ENCODE data around the gene CPSF4L.

The CPSF4L gene

DNA sequence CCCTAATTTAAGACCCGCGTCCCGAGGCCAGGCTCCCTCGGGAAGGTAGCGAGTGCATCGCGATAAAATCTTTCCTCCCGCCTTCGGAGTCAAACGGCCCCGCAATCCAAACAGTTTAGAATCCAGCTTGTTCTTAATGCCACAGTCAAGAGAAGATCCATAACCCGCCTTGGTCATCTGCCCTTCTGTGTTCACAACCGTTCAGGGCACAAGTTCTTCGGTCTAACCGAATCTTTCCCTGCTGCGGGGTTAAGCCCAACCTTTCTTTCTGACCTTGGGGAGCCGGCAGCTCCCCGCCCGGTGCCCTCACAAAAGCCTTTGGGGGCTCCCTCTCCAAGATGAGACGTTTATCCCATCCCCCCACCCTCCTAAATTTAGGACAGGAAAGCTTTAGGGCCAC, 30.3 kb downstream of the CPSF4L start:
- no peak for DNase-seq

- no peak for DNase-seq
Measured at GRCh38 chr17:73230088-73230487, 31.6 kb downstream of the CPSF4L start.

- no peak for DNase-seq
Measured at GRCh38 chr17:73228748-73229236, 32.9 kb downstream of the CPSF4L start.

GRCh38 chr17:73227944-73228343, 33.7 kb downstream of the CPSF4L start:
- DNase-seq = no peak

DNA sequence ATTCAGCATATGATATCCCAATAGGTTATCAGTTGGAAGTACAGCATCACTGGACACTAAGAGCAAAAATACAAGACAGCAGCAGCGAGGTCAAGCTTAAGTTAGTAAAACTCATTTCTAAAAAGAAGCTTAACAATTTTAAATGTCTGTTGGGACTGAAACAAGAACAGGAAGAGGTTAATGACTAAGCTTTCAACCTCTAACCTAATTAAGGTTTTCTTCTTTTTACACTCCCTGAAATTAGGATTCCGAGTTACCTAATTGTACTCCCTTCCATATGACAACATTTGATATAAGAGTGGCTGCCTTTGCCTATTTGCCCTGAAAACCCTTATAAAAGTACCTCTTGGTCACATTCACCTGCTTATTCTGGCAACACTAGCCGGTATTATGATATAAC, 34.3 kb downstream of the CPSF4L start:
- DNase-seq = no peak

GRCh38 chr17:73226556-73227172, 35.0 kb downstream of the CPSF4L start:
- DNase-seq = no peak

- no peak for DNase-seq
Measured at GRCh38 chr17:73224663-73225305, 36.9 kb downstream of the CPSF4L start.

- DNase-seq = no peak
Measured at GRCh38 chr17:73224237-73224636, 37.4 kb downstream of the CPSF4L start.

DNA sequence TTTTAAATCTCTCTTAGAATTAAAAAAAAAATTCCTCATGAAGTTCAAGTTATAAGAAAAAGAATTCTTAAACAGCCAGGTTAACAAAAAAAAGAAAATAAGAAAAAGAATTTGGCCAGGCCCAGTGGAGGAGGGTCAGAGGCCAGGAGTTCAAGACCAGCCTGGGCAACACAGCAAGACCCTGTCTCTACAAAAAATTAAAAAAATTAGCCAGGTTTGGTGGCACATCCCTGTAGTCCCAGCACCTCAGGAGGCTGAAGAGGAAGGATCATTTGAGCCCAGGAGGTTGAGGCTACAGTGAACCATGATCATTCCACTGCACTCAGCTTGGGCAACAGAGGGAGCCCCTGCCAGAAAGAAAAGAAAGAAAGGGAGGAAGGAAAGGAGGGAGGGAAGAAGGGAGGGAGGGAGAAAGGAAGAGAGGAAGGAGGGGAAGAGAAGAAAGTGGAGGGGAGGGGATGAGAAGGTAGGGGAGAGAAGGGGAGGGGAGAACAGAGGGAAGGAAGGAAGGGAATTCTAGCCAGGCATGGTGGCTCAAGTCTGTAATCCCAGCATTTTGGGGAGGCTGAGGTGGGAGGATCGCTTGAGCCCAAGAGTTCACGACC, 38.0 kb downstream of the CPSF4L start:
- no peak for DNase-seq

GRCh38 chr17:73215447-73215846, 46.2 kb downstream of the CPSF4L start:
- no peak for DNase-seq

DNA sequence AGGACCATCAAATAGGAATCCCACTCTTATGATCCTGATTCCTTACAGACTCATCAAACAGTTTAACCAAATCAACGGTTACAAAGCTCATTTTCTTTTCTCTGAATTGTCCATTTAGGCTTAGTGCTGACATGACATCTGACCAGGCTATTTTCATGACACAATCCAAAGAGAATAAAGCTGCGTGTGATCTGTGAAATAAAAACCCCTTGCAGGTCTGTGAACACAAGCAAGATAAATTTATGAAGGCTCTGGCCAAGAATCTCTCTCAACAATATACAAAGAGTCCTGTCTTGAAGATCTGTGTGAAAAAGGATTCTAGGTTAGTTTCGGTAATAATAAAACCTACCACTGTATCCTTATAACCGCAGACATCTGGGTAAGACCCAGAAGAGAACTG, 46.8 kb downstream of the CPSF4L start:
- no peak for DNase-seq

GRCh38 chr17:73214008-73214407, 47.7 kb downstream of the CPSF4L start:
- no peak for DNase-seq

GRCh38 chr17:73211745-73212144, 49.9 kb downstream of the CPSF4L start:
- DNase-seq = no peak

DNA sequence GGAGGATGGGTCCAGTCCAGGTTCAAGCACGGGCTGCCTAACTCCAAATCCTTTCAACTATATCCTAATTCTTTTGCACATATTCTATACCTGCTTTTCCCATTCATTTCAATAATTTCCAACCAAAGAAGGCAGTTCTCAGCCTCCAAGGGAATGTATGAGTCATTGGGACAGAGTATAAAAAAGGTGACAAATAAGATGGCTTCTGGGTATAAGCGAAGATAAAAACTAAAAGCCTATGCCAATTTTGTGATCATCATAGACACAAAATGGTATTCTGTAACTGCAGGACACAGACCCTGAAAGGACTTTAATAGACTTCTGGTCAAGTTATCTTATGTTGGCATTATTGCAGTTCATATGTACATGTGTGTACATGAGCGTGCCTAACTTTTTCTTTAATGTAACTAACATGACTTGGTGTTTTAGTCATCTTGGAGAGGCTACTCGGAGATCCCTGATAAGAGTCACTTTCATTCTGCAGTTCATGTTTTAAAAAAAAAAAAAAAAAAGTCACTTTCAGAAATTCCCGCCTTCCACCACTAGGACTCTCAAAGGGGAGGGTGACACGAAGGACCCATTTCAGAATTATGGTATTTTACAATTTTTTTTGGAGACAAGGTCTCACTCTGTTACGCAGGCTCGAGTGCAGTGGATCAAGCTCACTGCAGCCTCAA, 51.5 kb downstream of the CPSF4L start:
- DNase-seq = no peak

DNA sequence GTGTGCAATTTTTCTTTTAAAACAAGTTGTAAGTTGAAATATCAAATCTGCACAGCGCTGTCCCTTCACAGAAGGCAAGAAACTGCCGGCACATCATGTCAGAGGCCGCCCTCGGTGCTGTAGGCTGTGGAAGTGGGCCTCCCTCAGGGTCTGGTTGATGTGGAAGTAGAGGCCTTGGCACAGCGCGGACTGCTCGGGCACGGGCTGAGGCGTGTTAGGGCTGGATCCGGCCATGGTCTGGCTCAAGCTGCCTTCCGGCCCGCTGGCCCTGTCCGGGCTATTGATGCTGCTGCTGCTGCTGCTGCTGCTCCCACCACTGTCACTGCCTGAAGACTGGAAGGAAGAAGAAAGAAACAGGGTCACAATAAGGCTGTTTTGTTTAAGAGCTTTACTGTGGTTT, 52.2 kb downstream of the CPSF4L start:
- DNase-seq = no peak

GRCh38 chr17:73208139-73208827, 53.4 kb downstream of the CPSF4L start:
- DNase-seq = no peak

- DNase-seq = no peak
Measured at GRCh38 chr17:73205459-73205961, 56.2 kb downstream of the CPSF4L start.

DNA sequence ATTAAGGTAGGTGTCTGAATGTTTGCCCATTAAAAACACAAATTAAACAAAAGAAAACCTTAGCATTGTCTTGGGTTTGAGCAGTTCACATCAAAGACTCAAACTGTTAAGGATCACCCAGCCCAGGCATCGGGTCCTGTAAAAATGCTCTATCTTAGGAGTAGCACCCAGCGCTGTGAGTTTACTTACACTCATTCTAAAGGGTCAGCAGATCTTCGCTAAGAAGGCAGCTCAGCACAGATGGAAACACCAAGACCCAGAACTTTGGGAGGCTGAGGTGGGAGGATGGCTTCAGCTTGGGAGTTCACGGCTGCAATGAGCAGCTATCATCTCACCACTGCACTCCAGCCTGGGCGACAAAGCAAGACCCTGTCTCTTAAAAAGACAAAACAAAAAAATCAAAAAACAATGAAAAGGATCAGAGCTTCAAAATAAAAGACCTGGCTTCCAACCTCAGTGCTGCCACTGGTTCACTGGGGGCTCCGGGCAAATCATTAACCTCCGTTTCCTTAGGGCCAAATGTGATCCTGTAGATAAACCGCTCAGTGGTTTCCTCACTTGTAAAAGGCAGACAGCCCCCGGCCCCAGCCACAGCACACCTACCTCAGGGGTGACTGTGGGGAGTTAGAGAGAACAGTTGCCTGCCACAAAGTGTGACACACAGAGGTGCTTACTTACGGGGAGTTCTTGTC, 57.7 kb downstream of the CPSF4L start:
- no peak for DNase-seq

DNA sequence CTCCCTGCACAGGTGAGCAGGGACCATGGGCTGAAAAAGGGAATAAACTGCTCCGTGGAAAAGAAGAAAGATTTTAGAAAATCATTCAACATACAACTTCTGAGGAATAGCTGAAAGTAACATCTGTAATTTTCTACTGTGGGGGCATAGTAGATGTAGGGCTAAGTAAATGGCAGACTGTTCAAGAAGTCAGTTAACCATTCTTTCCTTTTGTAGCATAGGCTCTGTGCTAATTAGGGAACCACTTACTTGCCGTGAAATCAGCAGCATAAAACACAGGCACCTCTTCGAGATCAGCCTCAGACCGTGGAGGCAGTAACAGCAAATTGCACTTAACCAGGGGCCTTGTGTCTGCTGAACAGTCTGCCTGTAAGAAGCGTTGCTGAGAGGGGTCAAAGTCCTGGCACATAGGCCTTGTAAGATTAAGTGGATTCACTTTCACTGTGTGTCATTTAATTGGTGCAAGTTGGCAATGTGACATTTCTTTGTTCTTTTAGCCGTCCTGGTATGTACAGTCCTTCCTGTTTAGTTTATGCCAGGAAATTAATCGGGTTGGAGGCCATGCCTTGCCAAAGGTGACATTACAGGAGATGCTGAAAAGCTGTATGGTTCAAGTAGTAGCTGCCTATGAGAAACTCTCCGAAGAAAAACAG, 58.4 kb downstream of the CPSF4L start:
- DNase-seq = no peak

DNA sequence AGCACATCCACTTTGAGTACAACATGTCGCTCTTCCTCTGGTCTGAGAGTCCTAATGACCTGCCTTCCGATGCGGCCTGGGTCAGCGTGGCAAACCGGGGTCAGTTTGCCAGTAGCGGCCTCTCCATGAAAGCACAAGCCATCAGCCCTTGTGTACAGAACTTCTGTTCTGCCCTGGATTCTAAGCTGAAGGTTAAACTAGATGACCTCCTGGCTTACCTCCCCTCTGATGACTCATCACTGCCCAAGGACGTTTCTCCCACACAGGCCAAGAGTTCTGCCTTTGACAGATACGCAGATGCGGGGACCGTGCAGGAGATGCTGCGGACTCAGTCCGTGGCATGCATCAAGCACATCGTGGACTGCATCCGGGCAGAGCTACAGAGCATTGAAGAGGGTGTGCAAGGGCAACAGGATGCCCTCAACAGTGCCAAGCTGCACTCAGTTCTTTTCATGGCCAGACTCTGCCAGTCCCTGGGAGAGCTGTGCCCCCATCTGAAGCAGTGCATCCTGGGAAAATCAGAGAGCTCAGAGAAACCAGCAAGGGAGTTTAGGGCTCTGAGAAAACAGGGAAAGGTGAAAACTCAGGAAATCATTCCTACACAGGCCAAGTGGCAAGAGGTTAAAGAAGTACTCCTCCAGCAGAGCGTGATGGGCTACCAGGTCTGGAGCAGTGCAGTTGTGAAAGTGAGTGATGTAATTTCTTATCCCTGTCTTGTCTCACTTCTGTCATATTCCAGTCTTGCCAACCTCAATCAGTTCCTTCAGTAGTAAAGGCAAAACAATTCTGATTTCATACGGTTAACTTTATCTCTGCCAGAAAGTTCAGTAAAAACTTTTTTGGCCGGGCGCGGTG, 60.2 kb downstream of the CPSF4L start:
- no peak for DNase-seq

DNA sequence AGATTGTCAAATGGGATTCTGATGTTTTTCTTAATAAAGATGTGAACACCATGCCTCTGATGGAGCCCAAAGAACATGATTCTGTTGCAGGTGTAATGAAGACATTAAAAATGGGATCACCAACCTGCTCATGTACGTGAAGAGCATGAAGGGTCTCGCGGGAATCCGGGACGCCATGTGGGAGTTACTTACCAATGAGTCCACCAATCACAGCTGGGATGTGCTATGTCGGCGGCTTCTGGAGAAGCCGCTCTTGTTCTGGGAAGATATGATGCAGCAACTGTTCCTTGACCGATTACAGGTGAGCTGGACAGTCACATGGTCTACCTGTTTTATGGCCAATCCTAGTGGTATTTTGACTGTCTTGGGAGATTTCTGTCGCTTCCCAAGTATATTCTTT, 61.2 kb downstream of the CPSF4L start:
- DNase-seq = no peak

All from stimulated activated CD4-positive, alpha-beta T cell treated with anti-CD3 and anti-CD28 coated beads, Interleukin-12 subunit alpha, Interleukin-12 subunit beta, amount 100 ng/mL, for 4 hours (primary cell).